ENCODE measurements around the gene CFAP70.
"Not testable (repeated sequence)": the region's sequence is repeated elsewhere in the genome, so short reads cannot be mapped to it uniquely, and the experiment has no call there.

CFAP70 gene

GRCh38 chr10:73358331-73359279 lies at the start of gene CFAP70:
Gene CFAP70 (minus strand): TSS chr10:73358864. CDS start chr10:73354796, 4,068 bp downstream.
- DNase-seq: peak; percentile 92

DNA sequence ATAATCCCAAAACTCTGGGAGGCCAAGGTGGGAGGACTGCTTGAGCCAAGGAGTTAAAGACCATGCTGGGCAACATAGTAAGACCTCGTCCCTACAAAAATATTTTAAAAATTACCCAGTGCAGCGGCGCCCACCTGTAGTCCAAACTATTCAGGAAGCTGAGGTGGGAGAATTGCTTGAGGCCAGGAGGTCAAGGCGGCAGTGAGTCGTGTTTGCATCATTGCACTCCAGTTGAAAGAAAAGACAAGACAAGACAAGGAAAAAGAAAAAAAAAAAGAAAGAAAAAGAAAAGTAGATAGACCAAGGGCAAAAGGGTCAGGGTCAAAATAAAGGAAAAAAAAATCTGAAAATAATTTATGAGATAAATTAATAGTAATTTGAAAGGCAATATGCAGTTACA lies 49.4 kb upstream of the CFAP70 start:
- DNase-seq: no peak

- no peak for DNase-seq
These were observed 48.8 kb upstream of the CFAP70 start for GRCh38 chr10:73407495-73407894.

DNA sequence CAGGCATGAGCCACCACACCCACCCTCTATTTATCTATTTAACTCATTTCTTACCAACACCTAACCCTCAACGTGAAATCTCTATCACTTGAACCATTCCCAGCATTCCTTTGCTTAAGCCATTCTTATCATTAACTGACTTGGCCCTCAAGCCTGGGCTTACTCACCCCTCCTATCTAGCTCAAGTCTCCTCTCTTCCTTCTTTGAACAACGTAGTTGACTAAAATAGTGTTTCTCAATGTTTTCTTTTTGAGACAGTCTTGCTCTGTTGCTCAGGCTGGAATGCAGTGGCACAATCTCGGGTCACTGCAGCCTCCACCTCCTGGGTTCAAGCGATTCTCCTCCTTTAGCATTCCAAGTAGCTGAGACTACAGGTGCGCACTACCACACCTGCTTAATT lies 48.2 kb upstream of the CFAP70 start:
- no peak for DNase-seq

DNA sequence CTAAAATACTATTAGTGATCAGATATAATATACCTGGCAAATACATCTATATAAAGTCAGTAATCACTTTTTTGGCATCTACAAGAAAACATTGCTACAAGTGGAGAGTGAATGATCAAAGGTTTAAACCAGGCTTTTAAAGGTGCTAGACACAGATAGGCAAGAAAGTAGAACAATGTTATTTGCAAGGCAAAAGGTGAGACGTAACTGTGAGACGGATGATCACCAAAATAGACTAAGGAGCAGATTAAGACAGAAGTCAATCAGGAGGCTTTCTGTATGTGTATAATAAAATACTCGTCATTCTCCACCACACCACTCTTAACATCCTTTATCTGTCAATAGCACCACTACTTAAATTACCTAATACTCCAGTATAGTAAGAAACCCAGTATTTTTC lies 46.9 kb upstream of the CFAP70 start:
- DNase-seq: no peak

- DNase-seq: no peak
These were observed 46.0 kb upstream of the CFAP70 start for GRCh38 chr10:73404690-73405089.

DNA sequence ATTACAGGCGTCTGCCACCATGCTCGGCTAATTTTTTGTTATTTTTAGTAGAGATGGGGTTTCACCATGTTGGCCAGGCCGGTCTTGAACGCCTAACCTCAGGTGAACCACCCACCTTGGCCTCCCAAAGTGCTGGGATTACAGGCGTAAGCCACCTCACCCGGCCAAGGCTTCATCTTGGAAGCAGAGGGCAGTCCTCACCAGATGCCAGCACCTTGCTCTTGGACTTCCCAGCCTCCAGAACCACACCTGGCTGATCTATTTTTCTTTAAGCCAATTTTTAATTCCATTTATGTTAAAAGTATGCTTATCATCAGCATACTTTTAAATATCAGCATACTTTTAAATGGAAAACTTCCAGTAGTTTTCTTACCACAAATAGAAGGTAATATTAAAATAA lies 43.0 kb upstream of the CFAP70 start:
- no peak for DNase-seq

DNA sequence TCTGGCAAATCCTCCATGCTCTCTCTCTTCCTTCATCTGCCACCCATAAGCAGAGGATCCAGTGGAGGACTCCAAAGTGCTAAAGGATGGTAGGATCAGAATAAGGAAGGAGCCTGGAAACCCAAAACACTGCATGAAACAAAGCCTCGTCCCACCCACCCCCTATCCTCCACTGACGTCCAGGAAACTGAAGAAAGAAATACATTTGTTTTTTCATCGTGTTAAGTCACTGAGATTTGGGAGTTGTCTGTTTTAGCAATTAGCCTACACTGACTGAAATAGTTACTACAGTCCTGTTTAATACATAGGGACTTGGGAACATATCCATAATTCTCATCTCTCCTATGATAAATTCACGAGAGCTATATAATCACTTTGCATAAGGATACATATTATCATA lies 40.4 kb upstream of the CFAP70 start:
- DNase-seq: no peak

GRCh38 chr10:73398024-73398423 lies 39.4 kb upstream of the CFAP70 start:
- DNase-seq: no peak

DNA sequence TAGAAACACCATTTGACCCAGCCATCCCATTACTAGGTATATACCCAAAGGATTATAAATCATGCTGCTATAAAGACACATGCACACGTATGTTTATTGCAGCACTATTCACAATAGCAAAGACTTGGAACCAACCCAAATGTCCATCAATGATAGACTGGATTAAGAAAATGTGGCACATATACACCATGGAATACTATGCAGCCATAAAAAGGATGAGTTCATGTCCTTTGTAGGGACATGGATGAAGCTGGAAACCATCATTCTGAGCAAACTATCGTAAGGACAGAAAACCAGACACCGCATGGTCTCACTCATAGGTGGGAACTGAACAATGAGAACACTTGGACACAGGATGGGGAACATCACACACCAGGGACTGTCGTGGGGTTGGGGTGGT lies 35.7 kb upstream of the CFAP70 start:
- DNase-seq: not testable (repeated sequence)

DNA sequence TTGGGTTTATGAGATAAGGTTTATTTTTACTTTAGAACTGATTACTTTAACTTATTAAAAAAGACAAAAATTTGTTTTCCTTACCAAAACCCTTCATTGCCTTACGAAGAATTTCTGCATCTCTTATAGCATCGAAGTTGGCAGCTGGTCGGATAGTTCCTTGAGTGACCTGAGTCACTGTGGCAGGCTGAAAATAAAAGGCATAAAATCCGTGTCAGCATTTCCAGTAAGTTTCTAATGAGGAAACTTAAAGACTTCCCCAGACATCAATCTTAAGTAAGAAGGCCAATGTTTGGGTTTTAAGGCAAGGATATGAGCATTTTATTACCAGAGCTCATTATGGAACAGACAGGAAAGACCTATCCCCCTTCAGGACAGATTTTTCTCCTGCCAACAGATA lies 29.6 kb upstream of the CFAP70 start:
- no peak for DNase-seq

DNA sequence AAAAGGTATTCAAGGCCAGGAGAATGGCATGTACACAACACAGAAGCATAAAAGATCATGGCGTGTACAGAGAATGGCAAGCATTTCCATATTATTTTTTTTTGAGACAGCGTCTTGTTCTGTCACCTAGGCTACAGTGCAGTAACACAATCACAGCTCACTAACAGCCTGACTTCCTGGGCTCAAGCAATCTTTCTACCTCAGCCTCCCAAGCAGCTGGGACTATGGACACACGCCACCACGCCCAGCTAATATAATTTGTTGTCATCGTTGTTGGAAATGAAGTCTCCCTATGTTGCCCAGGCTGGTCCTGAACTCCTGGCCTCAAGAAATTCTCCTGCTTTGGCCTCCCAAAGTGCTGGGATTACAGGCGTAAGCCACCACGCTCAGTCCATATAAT lies 27.9 kb upstream of the CFAP70 start:
- no peak for DNase-seq

DNA sequence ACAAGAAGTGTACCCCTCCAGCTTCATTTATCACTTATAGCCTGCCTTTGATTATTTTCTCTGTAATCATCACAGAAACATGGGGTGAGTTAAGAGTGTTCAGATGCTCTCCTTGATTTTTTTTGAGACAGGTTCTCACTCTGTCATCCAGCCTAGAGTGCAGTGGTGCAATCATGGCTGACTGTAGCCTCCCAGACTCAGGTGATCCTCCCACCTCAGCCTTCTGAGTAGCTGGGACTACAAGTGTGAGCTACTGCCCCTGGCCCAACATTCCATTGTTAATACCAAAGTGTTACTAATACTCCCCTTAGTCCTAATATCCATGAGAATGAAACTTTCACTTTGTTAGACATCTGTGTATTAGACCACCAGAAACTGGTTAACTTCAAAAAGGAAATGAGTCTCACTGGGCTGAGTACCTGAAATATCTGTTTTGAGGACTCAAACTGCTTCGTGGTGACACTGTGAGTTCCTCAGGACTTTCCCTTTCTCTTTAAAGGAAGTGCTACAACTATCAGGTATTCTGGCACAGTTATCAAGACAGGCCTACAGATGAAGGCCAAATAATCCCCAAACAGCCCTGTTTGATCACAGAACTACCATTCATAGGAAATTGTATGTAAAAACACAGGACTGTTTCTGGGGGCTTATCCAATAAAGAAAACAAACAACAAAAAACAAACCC lies 20.5 kb upstream of the CFAP70 start:
- DNase-seq: no peak

GRCh38 chr10:73376679-73377078 lies 18.0 kb upstream of the CFAP70 start:
- DNase-seq: no peak

DNA sequence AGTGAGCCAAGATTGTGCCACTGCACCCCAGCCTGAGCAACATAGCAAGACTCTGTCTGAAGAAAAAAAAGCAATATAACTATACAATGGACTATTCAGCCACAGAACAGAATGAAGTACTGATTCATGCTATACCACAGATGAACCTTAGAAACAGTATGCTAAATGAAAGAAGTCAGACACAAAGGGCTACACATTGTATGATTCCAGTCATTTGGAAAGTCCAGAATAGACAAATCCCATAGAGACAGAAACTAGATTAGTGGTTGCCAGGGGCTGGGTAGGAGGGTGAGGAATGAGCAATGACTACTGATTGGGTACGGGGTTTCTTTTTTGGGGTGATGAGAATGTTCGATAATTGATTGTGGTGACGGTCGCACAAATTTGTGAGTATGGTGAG lies 9.6 kb upstream of the CFAP70 start:
- no peak for DNase-seq

DNA sequence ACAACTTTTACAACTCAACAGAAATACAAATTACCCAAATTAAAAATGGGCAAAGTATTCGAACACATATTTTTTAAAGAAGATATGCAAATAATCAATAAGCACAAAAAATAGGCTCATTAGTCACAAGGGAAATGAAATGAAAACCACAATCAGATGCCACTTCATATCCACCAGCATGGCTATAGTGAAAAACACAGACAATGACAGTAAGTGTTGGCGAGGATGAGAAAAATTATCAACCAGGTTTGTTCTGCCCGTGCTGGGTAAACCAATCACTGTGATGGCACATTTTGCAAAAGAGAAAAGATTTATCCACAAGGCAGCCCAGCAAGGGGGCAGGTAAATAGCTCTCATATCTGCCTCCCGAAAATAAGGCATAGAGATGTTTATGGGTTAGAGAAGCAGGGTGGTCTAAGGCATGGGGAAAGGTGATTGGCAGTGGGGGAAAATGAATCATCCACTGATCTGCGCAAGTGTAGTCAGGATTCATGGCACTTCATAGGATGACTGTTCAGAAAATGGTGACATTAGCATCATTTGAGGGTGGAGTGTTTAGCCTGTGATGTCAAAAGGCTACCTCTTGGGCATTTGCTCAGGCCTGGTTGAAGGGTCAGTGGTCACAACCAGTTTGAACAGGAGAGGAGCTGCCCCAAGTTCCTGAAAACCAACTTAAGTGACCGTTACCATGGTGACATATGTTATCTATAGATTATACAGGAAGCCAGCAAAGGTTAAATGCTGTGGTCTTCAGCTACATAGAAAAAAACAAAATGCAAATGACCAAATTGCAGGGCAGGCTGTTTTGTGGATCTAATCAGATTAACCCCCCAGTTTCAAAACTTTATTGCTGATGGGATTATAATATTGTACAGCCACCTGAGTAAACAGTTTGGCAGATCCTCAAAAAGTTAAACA lies 8.0 kb upstream of the CFAP70 start:
- DNase-seq: no peak

- no peak for DNase-seq
These were observed 6.3 kb upstream of the CFAP70 start for GRCh38 chr10:73364964-73365363.

- no peak for DNase-seq
These were observed 828 bp upstream of the CFAP70 start for GRCh38 chr10:73359492-73359891.

DNA sequence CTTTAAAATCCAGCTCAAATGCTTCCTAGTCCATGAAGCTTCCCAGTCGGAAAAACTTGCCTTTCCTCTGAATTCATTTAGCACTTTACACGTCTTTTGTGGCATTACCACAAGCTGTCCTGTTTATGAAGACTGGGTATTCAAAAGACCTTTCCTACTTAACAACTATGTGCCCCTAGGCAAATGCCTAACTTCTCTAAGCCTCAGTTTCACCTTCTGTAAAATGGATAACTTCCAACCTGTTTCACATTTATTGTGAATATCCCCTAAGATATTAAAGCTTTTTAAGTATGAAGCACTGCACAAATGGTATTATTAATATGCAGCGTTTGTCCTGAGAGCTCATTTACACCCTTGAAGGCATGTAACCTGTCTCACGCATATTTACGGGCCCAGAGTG lies 843 bp downstream of the CFAP70 start:
- DNase-seq: no peak

- no peak for DNase-seq
These were observed 1.5 kb downstream of the CFAP70 start for GRCh38 chr10:73357166-73357565.

- no peak for DNase-seq
These were observed 14.4 kb downstream of the CFAP70 start for GRCh38 chr10:73344269-73344668.

DNA sequence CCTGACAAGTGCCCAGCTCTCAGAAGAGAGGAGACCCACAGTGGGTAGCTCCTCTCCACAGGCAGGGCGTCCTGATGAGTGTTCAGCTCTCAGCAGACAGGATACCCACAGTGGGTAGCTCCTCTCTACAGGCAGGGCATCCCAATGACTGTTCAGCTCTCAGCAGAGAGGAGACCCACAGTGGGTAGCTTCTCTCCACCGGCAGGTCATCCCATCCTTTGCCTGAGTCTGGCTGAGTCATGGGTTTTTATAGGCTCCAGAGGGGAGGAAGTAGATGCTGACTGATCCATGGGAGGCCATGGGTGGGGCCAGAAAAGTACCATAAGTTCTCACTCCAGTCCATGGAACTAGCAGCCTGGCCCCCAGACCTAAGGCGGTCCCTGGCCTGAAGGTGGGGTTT lies 18.5 kb downstream of the CFAP70 start:
- no peak for DNase-seq

GRCh38 chr10:73339436-73339835 lies 19.2 kb downstream of the CFAP70 start:
- no peak for DNase-seq
